ENCODE data around the gene ZDHHC8. TPM values are rescaled to one million over a fixed set of nuclear protein-coding genes. Genes with fewer than 3 reads are reported as not detected.

Gene ZDHHC8
- total and polyA plus RNA-seq, 2 donors (not counting 3 experiments of a cell fraction or from before 2014, with no cell fraction given), result 49.8 to 131 TPM

- Histone ChIP-seq H3K36me3 (ENCODE audit: control insufficient read depth in 2 of 2, extremely low read depth in 1 of 2, insufficient read depth in 2 of 2, low read length in 2 of 2) (peaks cover 13 to 69% of the 10 kb centered on the region in 2 experiments), H3K4me2 (ENCODE audit: insufficient read depth, low read length) (no peak overlapping the region), H3K27me3 (ENCODE audit: control insufficient read depth in 2 of 2, insufficient read depth in 2 of 2, low read length in 2 of 2) (no peaks in the 10 kb centered on the region), H3K4me3 (replicated peaks in 1 of 3; ENCODE audit: insufficient read depth in 1 of 3, low read depth in 1 of 3, low read length in 3 of 3) (no peak overlapping the region), H4K20me1 (replicated peaks; ENCODE audit: control insufficient read depth, extremely low read depth, insufficient read depth, low read length) (no peaks in the 10 kb centered on the region), H3K9me1 (replicated peaks; ENCODE audit: control insufficient read depth, extremely low read depth, insufficient read depth, low read length) (no peaks in the 10 kb centered on the region), H3K9me3 (replicated peaks; ENCODE audit: control insufficient read depth, insufficient read depth, low read length) (no peaks in the 10 kb centered on the region), H3K27ac (ENCODE audit: insufficient read depth, low read depth, low read length) (no peak overlapping the region), H3K9ac (replicated peaks; ENCODE audit: extremely low read depth, insufficient read depth, low read length) (no peak overlapping the region), H2AFZ (ENCODE audit: low read depth, low read length) (no peak overlapping the region), H3K4me1 (ENCODE audit: control insufficient read depth, extremely low read depth, insufficient read depth, low read length) (no peaks in the 10 kb centered on the region), H3K79me2 (ENCODE audit: control insufficient read depth, insufficient read depth, low read length) (peaks cover 18% of the 10 kb centered on the region)
- ChIA-PET POLR2A (no interaction called here), CTCF (interaction anchor here (1.5 kb wide), 1 partner anchor 383 kb away, joined by 3 read pairs; the partner anchor contains the start of gene GP1BB)
- BruUV-seq (replicated peaks), result no TSS peak
- TF ChIP-seq EZH2 (IDR thresholded peaks at IDR 0.05; ENCODE audit: borderline replicate concordance, low read depth, low read length, severe bottlenecking) (no peak), GATA2 (IDR thresholded peaks at IDR 0.05; ENCODE audit: insufficient read depth, insufficient read length, low read depth, low read length) (no peak), MYC (IDR thresholded peaks at IDR 0.05; ENCODE audit: low read depth, low read length) (no peak), MAX (IDR thresholded peaks at IDR 0.05; ENCODE audit: insufficient read depth, insufficient read length) (no peak), POLR2A (IDR thresholded peaks at IDR 0.05; ENCODE audit: low read depth, low read length) (no peak), CTCF (IDR thresholded peaks at IDR 0.05; ENCODE audit: extremely low read depth in 1 of 2, insufficient read depth in 1 of 2, low read depth in 1 of 2, low read length in 2 of 2) (no peak), FOS (IDR thresholded peaks at IDR 0.05; ENCODE audit: borderline replicate concordance, insufficient read depth, low read length) (no peak), JUN (IDR thresholded peaks at IDR 0.05; ENCODE audit: borderline replicate concordance, insufficient read depth, insufficient read length, low read depth) (no peak), POLR2AphosphoS5 (IDR thresholded peaks at IDR 0.05; ENCODE audit: insufficient read depth, low read depth, low read length) (no peak)
- intact Hi-C loops (cut with micrococcal nuclease) (no loop called here), dilution Hi-C loops (cut with MboI; ENCODE audit: extremely low pct_ligation_motif_present, low sequenced_read_pairs) (no loop called here)
- DNase-seq (ENCODE audit: low read depth, low spot score) (no peak), FAIRE-seq (no peak)
Measured at GRCh38 chr22:20106849-20107237, 24.8 kb upstream of the ZDHHC8 start.
